GM23338 (cell line): ENCODE results near the gene TBX18. TPM values are rescaled to one million over a fixed set of nuclear protein-coding genes. Genes with fewer than 3 reads are reported as not detected.
A peak's percentile ranks its signal among the peaks of the same experiment; 100 is the strongest.

Experiments
- ATAC-seq: fragments of 200-7000 bp; cut with Tn5 transposase; 3 replicates; pipeline ENCODE4 v1.9.1; 2020
- DNase-seq: peaks from one replicate; pipeline ENCODE4 v3.0.0-alpha.2; 2015; ENCODE audit warnings: low spot score
- H2AFZ ChIP-seq: fragments of 200-600 bp; sonication (generic); 2 replicates; pipeline ENCODE4 v1.8.0; 2016; ENCODE audit warnings: antibody characterized with exemption, mild to moderate bottlenecking, moderate library complexity
- H3F3A ChIP-seq: fragments of 200-600 bp; sonication (generic); replicated peaks from 2 replicates; pipeline ENCODE4 v1.8.0; 2017; ENCODE audit warnings: antibody characterized with exemption, mixed run types, low read depth
- H3K27ac ChIP-seq: fragments of 200-600 bp; sonication (generic); 2 replicates; pipeline ENCODE4 v1.6.1; 2016; ENCODE audit warnings: low read depth
- H3K27me3 ChIP-seq: fragments of 200-600 bp; sonication (generic); 2 replicates; pipeline ENCODE4 v1.8.0; 2016; ENCODE audit warnings: mild to moderate bottlenecking, mixed run types, moderate library complexity; ENCODE audit not compliant: insufficient read depth
- H3K36me3 ChIP-seq: fragments of 200-600 bp; sonication (generic); 2 replicates; pipeline ENCODE4 v1.8.0; 2016; ENCODE audit warnings: mild to moderate bottlenecking; ENCODE audit not compliant: insufficient read depth
- H3K4me1 ChIP-seq: fragments of 200-600 bp; sonication (generic); 2 replicates; pipeline ENCODE4 v1.8.0; 2016; ENCODE audit warnings: mild to moderate bottlenecking, moderate library complexity; ENCODE audit not compliant: insufficient read depth
- H3K4me2 ChIP-seq: fragments of 200-600 bp; sonication (generic); 2 replicates; pipeline ENCODE4 v1.7.1; 2017; ENCODE audit warnings: mixed run types
- H3K4me3 ChIP-seq: fragments of 200-600 bp; sonication (generic); 2 replicates; pipeline ENCODE4 v1.6.1; 2016; ENCODE audit warnings: mixed run types
- H3K79me2 ChIP-seq: fragments of 200-600 bp; sonication (generic); replicated peaks from 2 replicates; pipeline ENCODE4 v1.8.0; 2017; ENCODE audit warnings: mild to moderate bottlenecking; ENCODE audit not compliant: insufficient read depth
- H3K9me2 ChIP-seq: fragments of 200-600 bp; sonication (generic); 2 replicates; pipeline ENCODE4 v1.8.0; 2017; ENCODE audit not compliant: insufficient read depth
- H4K20me1 ChIP-seq: fragments of 200-600 bp; sonication (generic); replicated peaks from 2 replicates; pipeline ENCODE4 v1.8.0; 2017; ENCODE audit warnings: mild to moderate bottlenecking; ENCODE audit not compliant: insufficient read depth
- H3K27ac Mint-ChIP-seq: 2 replicates; pipeline ENCODE4 v1.8.0; 2020; ENCODE audit warnings: inconsistent platforms, mild to moderate bottlenecking, moderate library complexity, mixed read lengths
- H3K27me3 Mint-ChIP-seq: 3 replicates; pipeline ENCODE4 v1.8.0; 2022; ENCODE audit warnings: low read depth, mild to moderate bottlenecking, moderate library complexity, mixed read lengths, inconsistent platforms; ENCODE audit not compliant: insufficient read depth, poor library complexity
- H3K36me3 Mint-ChIP-seq: 3 replicates; pipeline ENCODE4 v1.8.0; 2021; ENCODE audit warnings: low read depth, mild to moderate bottlenecking, inconsistent platforms, moderate library complexity, mixed read lengths
- H3K4me1 Mint-ChIP-seq: 3 replicates; pipeline ENCODE4 v1.8.0; 2020; ENCODE audit warnings: mild to moderate bottlenecking, inconsistent platforms, mixed read lengths
- H3K4me3 Mint-ChIP-seq: 3 replicates; pipeline ENCODE4 v1.8.0; 2021; ENCODE audit warnings: moderate library complexity, mild to moderate bottlenecking, inconsistent platforms, mixed read lengths
- H3K9me3 Mint-ChIP-seq: 3 replicates; pipeline ENCODE4 v1.8.0; 2020; ENCODE audit warnings: moderate library complexity, mild to moderate bottlenecking, inconsistent platforms, mixed read lengths
- CREB1 ChIP-seq: fragments of 250-450 bp; sonication (Bioruptor Pico); IDR thresholded peaks from 2 replicates; pipeline ENCODE4 v1.5.0; 2020; ENCODE audit warnings: low read depth, mild to moderate bottlenecking, moderate library complexity
- EZH2phosphoT487 ChIP-seq: fragments of 200-600 bp; sonication (generic); IDR thresholded peaks from one replicate; pipeline ENCODE4 v1.8.1; 2018; ENCODE audit warnings: antibody characterized with exemption; ENCODE audit not compliant: unreplicated experiment
- JUNB ChIP-seq: IDR thresholded peaks from one replicate; pipeline ENCODE4 v1.6.1; 2016; ENCODE audit warnings: antibody characterized with exemption; ENCODE audit not compliant: unreplicated experiment
- NANOG ChIP-seq: IDR thresholded peaks from 2 replicates; pipeline ENCODE4 v1.6.1; 2016; ENCODE audit warnings: antibody characterized with exemption, borderline replicate concordance
- ZNF114 ChIP-seq: fragments of 250-450 bp; sonication (Bioruptor Pico); IDR thresholded peaks from 2 replicates; pipeline ENCODE4 v1.5.0; 2020; ENCODE audit warnings: mild to moderate bottlenecking, moderate library complexity
- polyA plus RNA-seq: library from polyadenylated mRNA; unstranded; fragments of >200 nt; fragmentation: Nextera tagmentation; extraction: Ambion mirVana; gene quantifications from 2 replicates; pipeline ENCODE4 v1.2.1, GENCODE V29; 2016
- total RNA-seq: library from RNA; depleted of rRNA; stranded (reverse); fragments of >200 nt; shearing (Covaris generic); gene quantifications from 2 replicates; pipeline ENCODE4 v1.2.3, GENCODE V29; 2014
- TF ChIP-seq, protein P1 (sequence below), 2 experiments: fragments of 200-600 bp in 1 of 2; sonication (generic) in 1 of 2; conservative IDR thresholded peaks; 2 replicates each; pipeline versions ENCODE4 v1.5.1 to v1.6.1; 2016 to 2017; ENCODE audit warnings: antibody characterized with exemption in 2 of 2, low read depth in 2 of 2, mild to moderate bottlenecking in 2 of 2, moderate library complexity in 1 of 2
- TF ChIP-seq, protein P2 (sequence below): IDR thresholded peaks from one replicate; pipeline ENCODE4 v1.6.1; 2018; ENCODE audit warnings: antibody characterized with exemption; ENCODE audit not compliant: unreplicated experiment

TBX18 gene
- total and polyA plus RNA-seq, 2 experiments from 2014 or later, result 0.03 TPM; not detected in 1

DNA sequence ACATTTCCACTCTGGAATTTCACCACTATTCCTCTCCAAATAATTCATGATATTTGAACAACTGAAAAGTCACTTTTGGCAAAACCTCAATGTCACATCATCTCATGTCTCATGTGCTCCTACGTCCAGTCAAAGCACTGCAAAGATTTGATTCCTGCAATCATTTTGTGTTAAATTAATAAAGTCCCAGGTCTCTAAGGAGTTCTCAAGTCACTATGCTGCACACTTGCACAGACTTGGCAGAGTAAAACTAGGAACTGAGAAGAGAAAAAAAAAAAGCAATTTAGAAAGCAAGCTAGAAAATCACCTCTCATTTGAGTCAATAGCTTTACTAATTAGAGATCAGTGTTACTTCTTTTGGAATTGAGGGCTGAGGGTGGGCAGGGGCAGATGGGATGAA, 11.2 kb downstream of the TBX18 start:
- no peaks in the 10 kb centered on the region for H3K9me2 ChIP-seq
- H3K4me2 ChIP-seq, result no peak overlapping the region
- ATAC-seq, result no peak
- no peaks in the 10 kb centered on the region for H3K4me1 ChIP-seq
- H3K36me3 Mint-ChIP-seq, result no peaks in the 10 kb centered on the region
- no peaks in the 10 kb centered on the region for H3F3A ChIP-seq
- H3K4me1 Mint-ChIP-seq, result no peaks in the 10 kb centered on the region
- no peaks in the 10 kb centered on the region for H3K79me2 ChIP-seq
- no peak overlapping the region for H3K4me3 ChIP-seq
- no peak for DNase-seq
- H3K9me3 Mint-ChIP-seq, result no peaks in the 10 kb centered on the region
- no peaks in the 10 kb centered on the region for H3K27me3 ChIP-seq
- no peak overlapping the region for H3K27ac Mint-ChIP-seq
- TF ChIP-seq, protein P1, sequence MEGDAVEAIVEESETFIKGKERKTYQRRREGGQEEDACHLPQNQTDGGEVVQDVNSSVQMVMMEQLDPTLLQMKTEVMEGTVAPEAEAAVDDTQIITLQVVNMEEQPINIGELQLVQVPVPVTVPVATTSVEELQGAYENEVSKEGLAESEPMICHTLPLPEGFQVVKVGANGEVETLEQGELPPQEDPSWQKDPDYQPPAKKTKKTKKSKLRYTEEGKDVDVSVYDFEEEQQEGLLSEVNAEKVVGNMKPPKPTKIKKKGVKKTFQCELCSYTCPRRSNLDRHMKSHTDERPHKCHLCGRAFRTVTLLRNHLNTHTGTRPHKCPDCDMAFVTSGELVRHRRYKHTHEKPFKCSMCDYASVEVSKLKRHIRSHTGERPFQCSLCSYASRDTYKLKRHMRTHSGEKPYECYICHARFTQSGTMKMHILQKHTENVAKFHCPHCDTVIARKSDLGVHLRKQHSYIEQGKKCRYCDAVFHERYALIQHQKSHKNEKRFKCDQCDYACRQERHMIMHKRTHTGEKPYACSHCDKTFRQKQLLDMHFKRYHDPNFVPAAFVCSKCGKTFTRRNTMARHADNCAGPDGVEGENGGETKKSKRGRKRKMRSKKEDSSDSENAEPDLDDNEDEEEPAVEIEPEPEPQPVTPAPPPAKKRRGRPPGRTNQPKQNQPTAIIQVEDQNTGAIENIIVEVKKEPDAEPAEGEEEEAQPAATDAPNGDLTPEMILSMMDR (conservative IDR thresholded peaks at IDR 0.05; ENCODE audit: low read depth in 2 of 2), result no peak
- TF ChIP-seq EZH2phosphoT487 (no peak), NANOG (no peak), CREB1 (CRISPR knock-in tag) (no peak)
- H3K27me3 Mint-ChIP-seq, result peaks cover 7% of the 10 kb centered on the region
- no peak overlapping the region for H3K4me3 Mint-ChIP-seq
- no peak overlapping the region for H3K27ac ChIP-seq
- H3K36me3 ChIP-seq, result no peaks in the 10 kb centered on the region
- no peak overlapping the region for H2AFZ ChIP-seq
- no peaks in the 10 kb centered on the region for H4K20me1 ChIP-seq

DNA sequence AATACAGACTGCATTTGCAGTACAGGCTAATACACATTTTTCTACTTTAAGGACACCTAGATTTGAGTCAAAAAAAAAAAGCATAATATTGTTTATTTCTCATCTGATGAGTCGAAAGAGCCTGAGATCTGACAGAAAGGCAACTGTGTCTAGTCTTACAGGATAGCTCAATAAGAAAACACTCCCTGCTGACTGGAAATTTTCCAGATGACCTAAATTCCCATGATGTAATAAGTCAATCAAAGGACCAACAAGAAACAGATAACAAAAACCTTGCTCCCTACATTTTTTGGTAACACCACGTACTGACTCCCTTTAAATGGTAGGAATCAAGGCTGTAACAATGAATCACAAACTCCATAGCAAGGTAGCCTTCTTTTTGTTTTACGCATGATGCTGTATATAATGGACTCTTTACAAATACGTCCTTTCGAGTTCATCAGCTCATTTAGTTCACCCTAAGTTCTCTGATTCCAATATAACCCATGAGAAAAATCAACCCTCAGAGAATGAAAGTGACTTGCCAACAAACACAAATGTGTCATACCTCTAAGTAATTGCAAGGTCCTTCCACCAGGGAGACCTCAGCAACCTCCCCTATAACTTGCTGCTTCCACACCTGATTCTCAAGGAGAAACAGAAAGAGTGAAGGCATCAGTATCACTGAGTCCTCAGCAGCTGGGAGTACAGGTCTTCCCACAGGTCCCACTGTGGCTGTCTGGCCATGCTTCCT, 12.1 kb downstream of the TBX18 start:
- DNase-seq, result peak; percentile 35
- H3F3A ChIP-seq, result no peaks in the 10 kb centered on the region
- H2AFZ ChIP-seq, result no peak overlapping the region
- no peaks in the 10 kb centered on the region for H3K4me1 ChIP-seq
- no peaks in the 10 kb centered on the region for H3K36me3 ChIP-seq
- no peaks in the 10 kb centered on the region for H3K9me2 ChIP-seq
- Mint-ChIP-seq H3K4me3 (no peak overlapping the region), H3K27me3 (peaks cover 4% of the 10 kb centered on the region), H3K9me3 (no peaks in the 10 kb centered on the region), H3K36me3 (no peaks in the 10 kb centered on the region), H3K27ac (no peak overlapping the region), H3K4me1 (no peaks in the 10 kb centered on the region)
- H3K27ac ChIP-seq, result no peak overlapping the region
- H3K79me2 ChIP-seq, result no peaks in the 10 kb centered on the region
- H3K4me2 ChIP-seq, result no peak overlapping the region
- no peaks in the 10 kb centered on the region for H3K27me3 ChIP-seq
- H4K20me1 ChIP-seq, result no peaks in the 10 kb centered on the region
- H3K4me3 ChIP-seq, result no peak overlapping the region
- TF ChIP-seq, protein P1 (conservative IDR thresholded peaks at IDR 0.05; ENCODE audit: low read depth in 2 of 2), result 0 out of 4 replicates have a peak, but pooled peaks have one; percentile 1 to 8
- TF ChIP-seq CREB1 (CRISPR knock-in tag), result no peak
- peak; percentile 50 for ATAC-seq

DNA sequence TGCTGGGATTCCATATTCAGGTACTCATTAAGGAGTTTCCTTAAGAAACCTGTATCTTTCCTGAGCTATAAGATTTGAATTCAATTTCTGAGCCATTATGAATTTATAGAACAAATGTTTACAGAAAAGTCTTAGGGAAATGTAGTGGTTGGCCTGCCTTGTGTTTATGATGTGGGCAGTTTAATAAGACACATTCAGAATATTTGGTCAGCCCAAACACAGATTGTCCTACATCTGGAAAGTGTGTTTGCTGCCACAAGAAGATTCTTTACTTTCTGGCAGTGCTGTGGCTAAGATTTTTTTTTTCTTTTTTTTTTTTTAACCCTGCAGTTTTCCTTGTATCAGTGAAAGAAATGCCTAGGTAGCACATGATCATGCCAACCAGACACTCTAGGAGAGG, 15.2 kb downstream of the TBX18 start:
- no peak overlapping the region for H3K4me2 ChIP-seq
- no peaks in the 10 kb centered on the region for H3F3A ChIP-seq
- Mint-ChIP-seq H3K27me3 (peaks cover 1% of the 10 kb centered on the region), H3K36me3 (no peaks in the 10 kb centered on the region), H3K9me3 (no peaks in the 10 kb centered on the region), H3K4me3 (no peak overlapping the region), H3K27ac (no peak overlapping the region), H3K4me1 (no peaks in the 10 kb centered on the region)
- no peaks in the 10 kb centered on the region for H4K20me1 ChIP-seq
- H2AFZ ChIP-seq, result no peak overlapping the region
- no peak overlapping the region for H3K27ac ChIP-seq
- H3K4me3 ChIP-seq, result no peak overlapping the region
- no peaks in the 10 kb centered on the region for H3K79me2 ChIP-seq
- H3K9me2 ChIP-seq, result no peaks in the 10 kb centered on the region
- no peaks in the 10 kb centered on the region for H3K4me1 ChIP-seq
- H3K27me3 ChIP-seq, result no peaks in the 10 kb centered on the region
- DNase-seq (no peak), ATAC-seq (no peak)
- no peaks in the 10 kb centered on the region for H3K36me3 ChIP-seq
- TF ChIP-seq NANOG (no peak), JUNB (no peak), ZNF114 (CRISPR knock-in tag) (no peak), CREB1 (CRISPR knock-in tag) (no peak)
- TF ChIP-seq, protein P1 (conservative IDR thresholded peaks at IDR 0.05; ENCODE audit: low read depth in 2 of 2), result no peak
- TF ChIP-seq, protein P2, sequence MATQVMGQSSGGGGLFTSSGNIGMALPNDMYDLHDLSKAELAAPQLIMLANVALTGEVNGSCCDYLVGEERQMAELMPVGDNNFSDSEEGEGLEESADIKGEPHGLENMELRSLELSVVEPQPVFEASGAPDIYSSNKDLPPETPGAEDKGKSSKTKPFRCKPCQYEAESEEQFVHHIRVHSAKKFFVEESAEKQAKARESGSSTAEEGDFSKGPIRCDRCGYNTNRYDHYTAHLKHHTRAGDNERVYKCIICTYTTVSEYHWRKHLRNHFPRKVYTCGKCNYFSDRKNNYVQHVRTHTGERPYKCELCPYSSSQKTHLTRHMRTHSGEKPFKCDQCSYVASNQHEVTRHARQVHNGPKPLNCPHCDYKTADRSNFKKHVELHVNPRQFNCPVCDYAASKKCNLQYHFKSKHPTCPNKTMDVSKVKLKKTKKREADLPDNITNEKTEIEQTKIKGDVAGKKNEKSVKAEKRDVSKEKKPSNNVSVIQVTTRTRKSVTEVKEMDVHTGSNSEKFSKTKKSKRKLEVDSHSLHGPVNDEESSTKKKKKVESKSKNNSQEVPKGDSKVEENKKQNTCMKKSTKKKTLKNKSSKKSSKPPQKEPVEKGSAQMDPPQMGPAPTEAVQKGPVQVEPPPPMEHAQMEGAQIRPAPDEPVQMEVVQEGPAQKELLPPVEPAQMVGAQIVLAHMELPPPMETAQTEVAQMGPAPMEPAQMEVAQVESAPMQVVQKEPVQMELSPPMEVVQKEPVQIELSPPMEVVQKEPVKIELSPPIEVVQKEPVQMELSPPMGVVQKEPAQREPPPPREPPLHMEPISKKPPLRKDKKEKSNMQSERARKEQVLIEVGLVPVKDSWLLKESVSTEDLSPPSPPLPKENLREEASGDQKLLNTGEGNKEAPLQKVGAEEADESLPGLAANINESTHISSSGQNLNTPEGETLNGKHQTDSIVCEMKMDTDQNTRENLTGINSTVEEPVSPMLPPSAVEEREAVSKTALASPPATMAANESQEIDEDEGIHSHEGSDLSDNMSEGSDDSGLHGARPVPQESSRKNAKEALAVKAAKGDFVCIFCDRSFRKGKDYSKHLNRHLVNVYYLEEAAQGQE, result no peak
